Activated CD4-positive, alpha-beta T cell treated with anti-CD3 and anti-CD28 coated beads, Interleukin-10, Interleukin-2, amounts not matched to agents 100 ng/mL and 50 ng/mL, durations not matched to agents 16 hours and 8 hours (primary cell): ENCODE results near the gene FGF1.

Experiments
- DNase-seq: peaks from one replicate; pipeline ENCODE4 v3.0.0-alpha.2; 2020

The FGF1 gene

GRCh38 chr5:142568996-142569335 is 116.9 kb downstream of the FGF1 start:
- DNase-seq: no peak

- DNase-seq: no peak
Observed at GRCh38 chr5:142568283-142568995, 117.5 kb downstream of the FGF1 start.

GRCh38 chr5:142561486-142562097 is 124.3 kb downstream of the FGF1 start:
- no peak for DNase-seq

GRCh38 chr5:142561029-142561428 is 124.9 kb downstream of the FGF1 start:
- no peak for DNase-seq

GRCh38 chr5:142552107-142552506 is 133.8 kb downstream of the FGF1 start:
- DNase-seq: no peak

- DNase-seq: no peak
Observed at GRCh38 chr5:142551338-142552067, 134.4 kb downstream of the FGF1 start.

- no peak for DNase-seq
Observed at GRCh38 chr5:142550471-142550870, 135.4 kb downstream of the FGF1 start.

GRCh38 chr5:142549834-142550233 is 136.1 kb downstream of the FGF1 start:
- DNase-seq: no peak

GRCh38 chr5:142548739-142549275 is 137.1 kb downstream of the FGF1 start:
- peak; percentile 43 for DNase-seq

- DNase-seq: no peak
Observed at GRCh38 chr5:142547445-142548380, 138.2 kb downstream of the FGF1 start.

- DNase-seq: no peak
Observed at GRCh38 chr5:142545650-142546322, 140.1 kb downstream of the FGF1 start.

GRCh38 chr5:142544946-142545649 is 140.8 kb downstream of the FGF1 start:
- DNase-seq: no peak

GRCh38 chr5:142544071-142544753 is 141.7 kb downstream of the FGF1 start:
- no peak for DNase-seq

GRCh38 chr5:142542906-142543305 is 143.0 kb downstream of the FGF1 start:
- DNase-seq: no peak
